Activated T-cell treated with anti-CD3 and anti-CD28 coated beads, Interleukin-2, amount 50 U/mL, for 72 hours (primary cell): ENCODE measurements around the gene PTBP1. TPM values are rescaled to one million over a fixed set of nuclear protein-coding genes. Genes with fewer than 3 reads are reported as not detected.

ENCODE experiments used
- ATAC-seq, 2 donors: fragments of 150-1000 bp; cut with Tn5 transposase; replicated peaks in 1 of 2; 2 replicates each; pipeline ENCODE4 v1.10.0; 2021; ENCODE audit warnings: moderate library complexity in 2 of 2, mild to moderate bottlenecking in 1 of 2
- DNase-seq, 2 donors: peaks; one replicate each; pipeline ENCODE4 v3.0.0; 2021 to 2022; ENCODE audit warnings: mixed read lengths in 1 of 2
- H3K27ac Mint-ChIP-seq: one replicate; pipeline ENCODE4 v1.8.0; 2022; ENCODE audit warnings: mild to moderate bottlenecking, moderate library complexity, mixed read lengths
- H3K27me3 Mint-ChIP-seq: one replicate; pipeline ENCODE4 v1.8.0; 2022; ENCODE audit warnings: low read depth, mixed read lengths
- H3K36me3 Mint-ChIP-seq, 2 donors: one replicate each; pipeline ENCODE4 v1.8.0; 2022; ENCODE audit warnings: mixed read lengths in 2 of 2, mild to moderate bottlenecking in 1 of 2; ENCODE audit not compliant: insufficient read depth in 2 of 2
- H3K4me1 Mint-ChIP-seq: one replicate; pipeline ENCODE4 v1.8.0; 2022; ENCODE audit warnings: low read depth, mixed read lengths
- H3K4me3 Mint-ChIP-seq, 2 donors: one replicate each; pipeline ENCODE4 v1.8.0; 2022; ENCODE audit warnings: mild to moderate bottlenecking in 2 of 2, mixed read lengths in 2 of 2, moderate library complexity in 2 of 2
- H3K9me3 Mint-ChIP-seq, 2 donors: one replicate each; pipeline ENCODE4 v1.8.0; 2022; ENCODE audit warnings: mixed read lengths in 2 of 2
- total RNA-seq, 2 donors: library from RNA; stranded (reverse); gene quantifications; one replicate each; pipeline ENCODE4 v1.2.3, GENCODE V29; 2022

PTBP1 gene
- total RNA-seq, 2 donors from 2014 or later, result 515 to 611 TPM

GRCh38 chr19:858284-858683 is 61.0 kb downstream of the PTBP1 start:
- no peak for ATAC-seq
- no peaks in the 10 kb centered on the region for H3K9me3 Mint-ChIP-seq

GRCh38 chr19:858868-859843 is 61.9 kb downstream of the PTBP1 start, which contains the start of gene CFD:
CFD (plus strand) TSS chr19:859664; CDS start chr19:859690, 26 bp downstream.
- Mint-ChIP-seq H3K27ac (no peak within 1 kb of the TSS), H3K27me3 (peaks cover 5% of the 10 kb centered on the region), H3K4me1 (peaks cover 15% of the 10 kb centered on the region), H3K9me3 (no peaks in the 10 kb centered on the region), H3K36me3 (no peaks in the 10 kb centered on the region), H3K4me3 (peak within 1 kb of the TSS; percentile 61 to 62)
- ATAC-seq (no peak), DNase-seq (no peak)

More at GRCh38 chr19:858284-858683, 61.0 kb downstream of the PTBP1 start:
- Mint-ChIP-seq H3K4me1 (peaks cover 9% of the 10 kb centered on the region), H3K27me3 (peaks cover 5% of the 10 kb centered on the region), H3K27ac (no peak overlapping the region), H3K36me3 (no peaks in the 10 kb centered on the region), H3K4me3 (no peak overlapping the region)
- no peak for DNase-seq

- no peak overlapping the region for H3K27ac Mint-ChIP-seq
- no peaks in the 10 kb centered on the region for H3K36me3 Mint-ChIP-seq
- ATAC-seq, result no peak
- H3K27me3 Mint-ChIP-seq, result peaks cover 5% of the 10 kb centered on the region
- H3K4me1 Mint-ChIP-seq, result peaks cover 15% of the 10 kb centered on the region
- no peak for DNase-seq
- no peaks in the 10 kb centered on the region for H3K9me3 Mint-ChIP-seq
- peak overlapping the region; percentile 51 to 61 for H3K4me3 Mint-ChIP-seq
Observed at GRCh38 chr19:861141-861755, 64.0 kb downstream of the PTBP1 start.

Other genes starting within 250 kb of the PTBP1 start
- 100 to 1,000 TPM; 144 to 162 TPM for gene BSG, start 224.9 kb upstream of the PTBP1 start, total RNA-seq
- gene HCN2, start 207.6 kb upstream of the PTBP1 start, total RNA-seq, result 1 to 10 TPM in 1 of 2 donors, under 1 TPM in 1; 0.81 to 1.1 TPM
- gene POLRMT, start 163.9 kb upstream of the PTBP1 start, total RNA-seq, result 10 to 100 TPM; 62.7 to 79.0 TPM
- gene FGF22, start 157.6 kb upstream of the PTBP1 start, total RNA-seq, result not detected
- 10 to 100 TPM; 72.8 to 91.8 TPM for gene RNF126, start 134.2 kb upstream of the PTBP1 start, total RNA-seq
- gene FSTL3, start 121.1 kb upstream of the PTBP1 start, total RNA-seq, result 10 to 100 TPM; 10.0 to 11.4 TPM
- under 1 TPM in 1 of 2 donors, not detected in 1; 0.22 TPM for gene PRSS57, start 102.0 kb upstream of the PTBP1 start, total RNA-seq
- 1 to 10 TPM in 1 of 2 donors, under 1 TPM in 1; 0.72 to 2.0 TPM for gene PALM, start 88.5 kb upstream of the PTBP1 start, total RNA-seq
- gene MISP, start 46.3 kb upstream of the PTBP1 start, total RNA-seq, result not detected
- gene PLPPR3, start 24.5 kb downstream of the PTBP1 start, total RNA-seq, result not detected
- gene AZU1, start 30.4 kb downstream of the PTBP1 start, total RNA-seq, result not detected
- gene PRTN3, start 43.5 kb downstream of the PTBP1 start, total RNA-seq, result not detected
- not detected for gene ELANE, start 54.9 kb downstream of the PTBP1 start, total RNA-seq
- gene CFD, start 62.2 kb downstream of the PTBP1 start, total RNA-seq, result 1 to 10 TPM; 2.1 to 3.1 TPM
- 10 to 100 TPM; 59.8 to 62.2 TPM for gene MED16, start 95.7 kb downstream of the PTBP1 start, total RNA-seq
- not detected for gene RNU6-9, start 96.0 kb downstream of the PTBP1 start, total RNA-seq
- gene R3HDM4, start 115.8 kb downstream of the PTBP1 start, total RNA-seq, result 100 to 1,000 TPM; 109 to 126 TPM
- gene KISS1R, start 119.9 kb downstream of the PTBP1 start, total RNA-seq, result 1 to 10 TPM; 1.0 to 3.6 TPM
- 10 to 100 TPM; 31.7 to 34.0 TPM for gene ARID3A, start 128.6 kb downstream of the PTBP1 start, total RNA-seq
- 10 to 100 TPM; 59.6 TPM for gene WDR18, start 186.9 kb downstream of the PTBP1 start, total RNA-seq
- under 1 TPM; 0.10 to 0.35 TPM for gene GRIN3B, start 203.0 kb downstream of the PTBP1 start, total RNA-seq
- gene TMEM259, start 223.7 kb downstream of the PTBP1 start, total RNA-seq, result 100 to 1,000 TPM; 125 to 127 TPM
- gene RNU6-2, start 224.1 kb downstream of the PTBP1 start, total RNA-seq, result not detected
- 100 to 1,000 TPM in 1 of 2 donors, 10 to 100 TPM in 1; 98.9 to 124 TPM for gene CNN2, start 229.2 kb downstream of the PTBP1 start, total RNA-seq
- 10 to 100 TPM; 34.3 to 37.1 TPM for gene ABCA7, start 242.7 kb downstream of the PTBP1 start, total RNA-seq